ENCODE measurements around the gene SLC8A1. TPM values are rescaled to one million over a fixed set of nuclear protein-coding genes. Genes with fewer than 3 reads are reported as not detected.

Gene SLC8A1
- total RNA-seq, 1 experiment from 2014 or later, result 1.6 TPM

DNA sequence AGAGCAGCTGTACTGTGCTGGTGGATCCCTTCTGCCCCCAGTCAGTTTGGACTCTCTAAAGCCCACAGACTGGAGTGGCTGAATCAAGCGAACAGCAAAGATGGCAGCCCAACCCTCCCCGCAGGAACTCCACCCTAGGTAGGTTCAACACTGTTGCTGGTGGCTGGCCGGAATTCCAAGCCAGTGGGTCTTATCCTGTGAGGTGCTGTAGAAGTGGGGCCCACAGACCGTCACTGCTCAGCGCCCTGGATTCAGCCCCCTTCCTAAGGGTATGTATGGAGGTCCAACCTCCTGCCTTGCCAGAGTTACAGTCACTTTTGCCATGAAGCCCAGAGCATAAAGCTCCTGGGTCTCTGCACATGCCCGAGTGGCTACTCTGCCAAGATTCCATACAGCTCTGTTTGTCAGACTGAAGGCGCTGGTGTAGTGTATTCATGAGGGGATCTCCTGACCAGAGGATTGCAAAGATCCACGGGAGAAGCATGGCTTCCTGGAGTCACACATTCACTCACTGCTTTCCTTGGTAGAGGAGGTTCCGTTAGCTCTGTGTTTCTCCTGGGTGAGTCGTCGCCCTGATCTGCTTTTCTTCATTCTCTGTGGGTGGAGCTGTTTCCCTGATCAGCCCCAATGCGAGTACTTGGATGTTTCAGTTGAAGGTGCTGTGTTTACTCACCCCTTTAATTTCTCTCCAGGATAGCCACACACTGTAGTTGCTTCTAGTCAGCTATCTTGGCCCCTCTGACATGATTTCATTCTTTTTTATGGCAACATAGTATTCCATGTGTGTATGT lies 379.3 kb downstream of the SLC8A1 start:
- TF ChIP-seq, protein P1, sequence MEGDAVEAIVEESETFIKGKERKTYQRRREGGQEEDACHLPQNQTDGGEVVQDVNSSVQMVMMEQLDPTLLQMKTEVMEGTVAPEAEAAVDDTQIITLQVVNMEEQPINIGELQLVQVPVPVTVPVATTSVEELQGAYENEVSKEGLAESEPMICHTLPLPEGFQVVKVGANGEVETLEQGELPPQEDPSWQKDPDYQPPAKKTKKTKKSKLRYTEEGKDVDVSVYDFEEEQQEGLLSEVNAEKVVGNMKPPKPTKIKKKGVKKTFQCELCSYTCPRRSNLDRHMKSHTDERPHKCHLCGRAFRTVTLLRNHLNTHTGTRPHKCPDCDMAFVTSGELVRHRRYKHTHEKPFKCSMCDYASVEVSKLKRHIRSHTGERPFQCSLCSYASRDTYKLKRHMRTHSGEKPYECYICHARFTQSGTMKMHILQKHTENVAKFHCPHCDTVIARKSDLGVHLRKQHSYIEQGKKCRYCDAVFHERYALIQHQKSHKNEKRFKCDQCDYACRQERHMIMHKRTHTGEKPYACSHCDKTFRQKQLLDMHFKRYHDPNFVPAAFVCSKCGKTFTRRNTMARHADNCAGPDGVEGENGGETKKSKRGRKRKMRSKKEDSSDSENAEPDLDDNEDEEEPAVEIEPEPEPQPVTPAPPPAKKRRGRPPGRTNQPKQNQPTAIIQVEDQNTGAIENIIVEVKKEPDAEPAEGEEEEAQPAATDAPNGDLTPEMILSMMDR (IDR thresholded peaks at IDR 0.05; ENCODE audit: unreplicated experiment), result no peak
- intact Hi-C loops (cut with micrococcal nuclease), result no loop called here
- Mint-ChIP-seq H3K9me3 (ENCODE audit: unreplicated experiment) (peaks cover 17% of the 10 kb centered on the region), H3K36me3 (ENCODE audit: insufficient read depth, unreplicated experiment) (no peaks in the 10 kb centered on the region), H3K27me3 (ENCODE audit: insufficient read depth, unreplicated experiment) (no peaks in the 10 kb centered on the region), H3K4me1 (ENCODE audit: insufficient read depth, unreplicated experiment) (no peaks in the 10 kb centered on the region), H3K4me3 (ENCODE audit: unreplicated experiment) (no peak overlapping the region), H3K27ac (ENCODE audit: low read depth, unreplicated experiment) (no peak overlapping the region)
- DNase-seq (ENCODE audit: unreplicated experiment), result no peak
- ChIA-PET POLR2A (interaction anchor here (0.6 kb wide), 1 partner anchor 135 kb away, joined by 3 read pairs; no protein-coding TSS in a partner anchor), CTCF (interaction anchor here (0.6 kb wide), 1 partner anchor 621 kb away, joined by 3 read pairs; no protein-coding TSS in a partner anchor)
- BruUV-seq (replicated peaks), result no TSS peak

DNA sequence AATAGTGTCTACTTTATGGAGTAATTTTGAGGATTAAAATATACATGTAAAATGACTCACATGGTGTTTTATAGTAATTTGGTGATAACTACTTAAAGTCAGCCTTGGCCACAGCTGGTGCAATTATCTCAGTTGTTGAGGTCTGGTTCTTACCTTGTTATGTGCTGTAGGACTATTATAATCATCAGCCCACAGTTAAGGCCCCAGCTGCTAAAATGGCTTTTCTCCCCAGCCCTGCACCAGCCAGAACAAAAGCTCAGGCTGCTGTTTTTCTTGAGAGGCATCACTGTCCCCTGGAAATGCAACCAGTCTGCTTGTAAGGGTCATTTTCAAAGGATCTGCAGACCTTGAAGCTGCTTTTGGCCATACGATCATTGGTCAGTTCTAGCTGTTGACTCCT lies 389.5 kb downstream of the SLC8A1 start:
- TF ChIP-seq, protein P1 (IDR thresholded peaks at IDR 0.05; ENCODE audit: unreplicated experiment), result no peak
- no peak for DNase-seq (ENCODE audit: unreplicated experiment)
- no peaks in the 10 kb centered on the region for H3K36me3 Mint-ChIP-seq (ENCODE audit: insufficient read depth, unreplicated experiment)
- BruUV-seq (replicated peaks), result no TSS peak
- no peak overlapping the region for H3K4me3 Mint-ChIP-seq (ENCODE audit: unreplicated experiment)
- no peaks in the 10 kb centered on the region for H3K4me1 Mint-ChIP-seq (ENCODE audit: insufficient read depth, unreplicated experiment)
- no peaks in the 10 kb centered on the region for H3K27me3 Mint-ChIP-seq (ENCODE audit: insufficient read depth, unreplicated experiment)
- H3K27ac Mint-ChIP-seq (ENCODE audit: low read depth, unreplicated experiment), result no peak overlapping the region
- CTCF ChIA-PET, result interaction anchor here (1.3 kb wide), 1 partner anchor 11 kb away, joined by 4 read pairs; no protein-coding TSS in a partner anchor
- POLR2A ChIA-PET, result no interaction called here
- intact Hi-C loops (cut with micrococcal nuclease), result no loop called here
- peaks cover 16% of the 10 kb centered on the region for H3K9me3 Mint-ChIP-seq (ENCODE audit: unreplicated experiment)

DNA sequence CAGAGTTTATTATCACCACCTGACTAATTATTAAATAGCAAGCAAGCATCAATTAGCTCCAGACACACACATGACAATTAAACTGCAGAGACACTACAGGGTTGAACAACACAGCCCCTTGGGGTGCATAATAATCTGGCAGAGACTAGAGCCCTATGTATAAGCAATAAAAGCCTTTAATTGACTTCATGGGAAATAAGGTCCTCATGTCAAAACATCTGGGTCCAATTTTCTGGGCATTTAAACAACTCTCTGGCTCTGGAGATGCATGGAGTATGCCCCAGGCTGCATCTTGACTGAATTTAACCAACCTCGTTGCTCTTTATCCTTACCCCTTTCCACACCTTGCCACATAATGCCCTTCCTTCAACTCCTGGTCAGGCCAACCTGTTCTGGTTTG lies 402.1 kb downstream of the SLC8A1 start:
- ChIA-PET POLR2A (no interaction called here), CTCF (no interaction called here)
- Mint-ChIP-seq H3K27ac (ENCODE audit: low read depth, unreplicated experiment) (no peak overlapping the region), H3K36me3 (ENCODE audit: insufficient read depth, unreplicated experiment) (no peaks in the 10 kb centered on the region), H3K4me3 (ENCODE audit: unreplicated experiment) (no peak overlapping the region), H3K9me3 (ENCODE audit: unreplicated experiment) (no peaks in the 10 kb centered on the region), H3K27me3 (ENCODE audit: insufficient read depth, unreplicated experiment) (no peaks in the 10 kb centered on the region), H3K4me1 (ENCODE audit: insufficient read depth, unreplicated experiment) (no peaks in the 10 kb centered on the region)
- no peak for DNase-seq (ENCODE audit: unreplicated experiment)
- intact Hi-C loops (cut with micrococcal nuclease), result no loop called here
- no TSS peak for BruUV-seq (replicated peaks)
- TF ChIP-seq, protein P1 (IDR thresholded peaks at IDR 0.05; ENCODE audit: unreplicated experiment), result no peak

DNA sequence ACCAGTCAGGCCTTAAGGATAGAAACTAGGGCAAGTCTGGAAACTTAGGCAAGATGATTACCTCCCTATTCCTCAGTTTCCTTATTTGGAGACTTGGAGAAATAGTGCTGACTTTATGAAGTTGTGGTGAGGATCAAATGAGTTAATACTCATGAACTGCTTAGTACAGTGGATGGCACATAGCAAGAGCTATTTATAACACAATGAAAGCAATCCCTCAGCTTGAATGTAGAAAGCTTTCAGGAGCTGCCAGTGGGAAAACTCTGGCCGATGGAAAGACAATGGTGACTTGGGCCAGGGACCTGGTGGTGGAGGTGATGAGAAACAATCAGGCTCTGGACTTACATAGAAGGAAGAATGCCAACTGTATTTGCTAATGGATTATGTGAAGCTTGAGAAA lies 403.4 kb downstream of the SLC8A1 start:
- CTCF ChIA-PET, result interaction anchor here (0.6 kb wide), 1 partner anchor 100 kb away, joined by 3 read pairs; no protein-coding TSS in a partner anchor
- no peaks in the 10 kb centered on the region for H3K27me3 Mint-ChIP-seq (ENCODE audit: insufficient read depth, unreplicated experiment)
- no peaks in the 10 kb centered on the region for H3K36me3 Mint-ChIP-seq (ENCODE audit: insufficient read depth, unreplicated experiment)
- no peak overlapping the region for H3K27ac Mint-ChIP-seq (ENCODE audit: low read depth, unreplicated experiment)
- no peaks in the 10 kb centered on the region for H3K9me3 Mint-ChIP-seq (ENCODE audit: unreplicated experiment)
- TF ChIP-seq, protein P1 (IDR thresholded peaks at IDR 0.05; ENCODE audit: unreplicated experiment), result no peak
- intact Hi-C loops (cut with micrococcal nuclease), result no loop called here
- no TSS peak for BruUV-seq (replicated peaks)
- POLR2A ChIA-PET, result no interaction called here
- H3K4me3 Mint-ChIP-seq (ENCODE audit: unreplicated experiment), result no peak overlapping the region
- no peaks in the 10 kb centered on the region for H3K4me1 Mint-ChIP-seq (ENCODE audit: insufficient read depth, unreplicated experiment)
- DNase-seq (ENCODE audit: unreplicated experiment), result no peak
